Cardiac fibroblast (primary cell): ENCODE data around the gene MRPS10.
"Not testable (repeated sequence)": the region's sequence is repeated elsewhere in the genome, so short reads cannot be mapped to it uniquely, and the experiment has no call there.

Source experiments
- DNase-seq, 2 donors: peaks; one replicate each; pipeline versions ENCODE4 v3.0.0 to v3.0.0-alpha.2; 2010; ENCODE audit warnings: low read depth in 2 of 2
- H3K4me3 ChIP-seq, 2 donors: replicated peaks in 1 of 2; 1 replicate in 1 of 2; 2 replicates in 1 of 2; pipeline ENCODE4 v1.5.1; 2011; ENCODE audit warnings: low read depth in 2 of 2, low read length in 2 of 2, mild to moderate bottlenecking in 2 of 2, moderate library complexity in 1 of 2
- TF ChIP-seq, protein P1 (sequence below): IDR thresholded peaks from one replicate; pipeline ENCODE4 v1.5.1; 2011; ENCODE audit warnings: low read depth, mild to moderate bottlenecking, low read length, inconsistent platforms

Gene MRPS10

GRCh38 chr6:42171813-42172581 lies 45.7 kb downstream of the MRPS10 start:
- no peak overlapping the region for H3K4me3 ChIP-seq

GRCh38 chr6:42169780-42170179 lies 47.9 kb downstream of the MRPS10 start:
- H3K4me3 ChIP-seq, DNase-seq: not testable (repeated sequence)

More at GRCh38 chr6:42171813-42172581, 45.7 kb downstream of the MRPS10 start:
- TF ChIP-seq, protein P1, sequence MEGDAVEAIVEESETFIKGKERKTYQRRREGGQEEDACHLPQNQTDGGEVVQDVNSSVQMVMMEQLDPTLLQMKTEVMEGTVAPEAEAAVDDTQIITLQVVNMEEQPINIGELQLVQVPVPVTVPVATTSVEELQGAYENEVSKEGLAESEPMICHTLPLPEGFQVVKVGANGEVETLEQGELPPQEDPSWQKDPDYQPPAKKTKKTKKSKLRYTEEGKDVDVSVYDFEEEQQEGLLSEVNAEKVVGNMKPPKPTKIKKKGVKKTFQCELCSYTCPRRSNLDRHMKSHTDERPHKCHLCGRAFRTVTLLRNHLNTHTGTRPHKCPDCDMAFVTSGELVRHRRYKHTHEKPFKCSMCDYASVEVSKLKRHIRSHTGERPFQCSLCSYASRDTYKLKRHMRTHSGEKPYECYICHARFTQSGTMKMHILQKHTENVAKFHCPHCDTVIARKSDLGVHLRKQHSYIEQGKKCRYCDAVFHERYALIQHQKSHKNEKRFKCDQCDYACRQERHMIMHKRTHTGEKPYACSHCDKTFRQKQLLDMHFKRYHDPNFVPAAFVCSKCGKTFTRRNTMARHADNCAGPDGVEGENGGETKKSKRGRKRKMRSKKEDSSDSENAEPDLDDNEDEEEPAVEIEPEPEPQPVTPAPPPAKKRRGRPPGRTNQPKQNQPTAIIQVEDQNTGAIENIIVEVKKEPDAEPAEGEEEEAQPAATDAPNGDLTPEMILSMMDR: no peak
- no peak for DNase-seq

DNA sequence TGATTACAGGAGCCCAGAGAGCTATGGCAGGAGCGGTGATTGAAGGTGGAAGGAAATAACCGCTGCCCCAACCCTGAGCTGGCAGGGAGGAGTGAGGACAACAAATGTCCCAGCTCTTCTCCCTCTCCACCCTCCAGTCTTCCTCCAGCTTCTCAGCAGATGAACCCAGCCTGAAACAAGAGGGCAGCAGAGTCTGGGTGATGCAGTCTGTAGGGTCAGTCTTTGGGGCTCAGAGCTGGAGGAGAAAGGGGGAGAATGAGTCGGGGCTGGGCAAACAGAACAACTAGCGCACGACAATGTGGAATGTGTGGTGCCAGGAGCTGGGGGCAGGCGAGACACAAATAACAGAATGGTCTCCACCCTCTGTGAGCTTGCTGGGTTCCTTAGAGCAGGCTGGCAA lies 49.0 kb downstream of the MRPS10 start:
- peak in 1 of 2 donors; percentile 15 for DNase-seq
- H3K4me3 ChIP-seq: no peak overlapping the region
- TF ChIP-seq, protein P1: peak; percentile 10

DNA sequence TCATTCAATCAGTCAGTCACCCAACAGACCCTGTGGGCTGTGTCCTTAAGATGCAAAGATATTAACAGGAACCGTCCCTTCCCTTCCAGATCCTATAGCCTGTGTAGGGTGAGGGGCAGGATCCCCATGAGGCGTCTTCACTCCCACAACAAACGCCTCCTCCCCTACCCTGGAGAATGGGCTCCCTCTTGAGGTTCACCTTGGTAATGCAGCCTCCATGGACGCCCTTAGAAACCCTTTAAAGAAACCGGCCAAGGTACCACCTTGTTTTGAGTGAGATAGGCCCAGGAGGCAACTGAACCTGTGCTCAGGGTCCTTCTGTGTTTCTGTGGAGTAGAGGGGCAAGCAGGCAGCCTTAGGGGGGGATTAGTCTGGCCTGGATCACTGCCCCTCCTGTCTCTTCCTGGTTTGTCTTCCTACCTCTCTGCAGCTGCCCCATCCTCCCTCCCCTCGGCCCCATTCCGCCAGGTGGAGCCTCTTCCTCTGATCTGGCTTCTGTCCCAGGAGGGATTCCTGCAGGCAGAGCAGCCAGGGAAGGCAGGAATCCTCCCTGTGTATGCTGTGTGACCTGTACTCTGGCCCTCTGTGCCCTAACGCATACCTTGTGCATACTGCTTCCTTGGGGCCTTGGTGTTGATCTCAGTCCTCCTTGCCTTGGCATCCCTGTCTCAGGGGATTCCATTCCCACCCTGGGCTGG lies 51.1 kb downstream of the MRPS10 start:
- H3K4me3 ChIP-seq: no peak overlapping the region
- DNase-seq: peak; percentile 71 to 72
- TF ChIP-seq, protein P1: peak; percentile 96

DNA sequence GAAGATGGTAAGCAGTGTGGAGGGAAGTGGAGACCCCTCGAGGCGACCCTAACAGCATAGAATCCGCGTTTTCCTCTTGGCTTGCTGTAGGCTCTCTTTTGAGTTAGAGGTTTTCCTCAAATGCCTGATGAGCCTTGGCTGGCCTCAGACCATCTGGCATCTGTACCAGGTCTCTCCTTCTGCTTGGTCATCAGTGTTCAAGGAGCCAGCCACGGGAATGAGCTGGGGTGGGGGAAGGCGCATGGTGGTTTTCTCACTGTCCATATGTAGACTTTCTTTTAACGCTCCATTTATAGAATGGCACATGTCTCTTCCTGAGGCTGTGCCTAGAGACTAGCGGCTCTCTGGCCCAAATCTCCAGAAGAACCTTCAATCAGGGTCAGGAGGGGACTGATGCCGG lies 52.6 kb downstream of the MRPS10 start:
- DNase-seq: peak; percentile 32 to 38
- H3K4me3 ChIP-seq: no peak overlapping the region
- TF ChIP-seq, protein P1: no peak

DNA sequence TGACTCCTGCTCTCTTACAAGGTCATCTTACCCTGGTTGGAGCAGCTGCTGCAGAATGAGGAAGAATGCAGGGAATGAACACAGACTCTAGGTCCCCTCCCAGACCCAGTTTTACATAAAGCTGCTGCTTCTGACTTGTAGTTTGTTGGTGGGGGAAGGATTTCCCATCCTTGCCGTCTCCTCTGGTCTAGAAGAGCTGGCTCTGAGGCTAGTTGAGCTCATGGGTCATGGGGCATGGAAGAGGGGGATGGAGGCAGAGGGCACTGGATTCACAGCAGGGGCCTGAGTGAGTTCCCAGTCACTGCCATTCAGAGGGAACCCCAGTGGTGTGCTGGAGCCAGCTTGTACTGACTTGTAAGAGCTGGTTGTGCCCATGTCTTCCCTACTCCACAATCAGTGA lies 53.7 kb downstream of the MRPS10 start:
- no peak for DNase-seq
- TF ChIP-seq, protein P1: no peak
- no peak overlapping the region for H3K4me3 ChIP-seq

- no peak overlapping the region for H3K4me3 ChIP-seq
- DNase-seq: no peak
- TF ChIP-seq, protein P1: no peak
These were observed 54.8 kb downstream of the MRPS10 start for GRCh38 chr6:42162812-42163211.
